ENCODE data around the gene HOXC10. TPM values are rescaled to one million over a fixed set of nuclear protein-coding genes. Genes with fewer than 3 reads are reported as not detected.

HOXC10 gene
- total RNA-seq, 1 experiment from 2014 or later: not detected

DNA sequence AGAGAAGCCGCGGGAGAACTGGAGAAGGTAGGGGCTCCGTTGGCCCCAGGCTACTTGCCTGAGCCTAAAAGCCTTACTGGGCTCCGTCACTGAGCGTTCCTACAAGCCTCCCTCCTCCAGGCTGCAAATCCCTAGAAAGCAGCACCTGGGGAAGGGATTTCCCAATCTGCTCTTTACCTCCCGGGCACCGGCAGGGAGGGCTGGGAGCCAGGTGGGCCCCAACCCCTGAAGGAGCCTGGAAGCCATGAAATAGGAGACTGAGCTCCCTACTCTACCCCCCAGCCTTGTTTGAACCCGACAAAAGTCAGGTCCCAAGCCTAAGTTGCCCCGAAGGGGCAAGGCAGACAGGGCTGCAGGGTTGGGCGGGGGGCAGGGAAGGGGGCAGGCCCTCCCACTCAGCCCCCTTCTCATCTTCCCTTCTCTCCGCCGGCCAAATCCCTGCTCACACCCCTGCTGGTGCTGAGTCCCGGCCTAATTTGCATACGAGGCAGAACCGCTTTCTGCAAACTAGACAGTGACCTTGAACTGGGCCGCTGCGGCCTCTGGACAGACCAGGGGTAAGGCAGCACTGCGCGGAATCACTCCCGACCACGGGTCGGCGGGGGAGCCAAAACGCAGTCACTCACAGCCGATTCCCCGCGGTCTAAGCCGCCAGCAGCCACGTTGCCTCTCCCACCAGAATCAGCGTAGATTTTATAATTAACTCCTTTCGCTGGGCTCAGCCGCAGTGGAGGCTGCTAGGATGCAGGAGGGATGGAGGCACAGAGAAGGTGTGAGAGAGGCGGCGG, 34.0 kb upstream of the HOXC10 start:
- peaks cover 100% of the 10 kb centered on the region for H3K27me3 Mint-ChIP-seq (ENCODE audit: low read depth)
- TF ChIP-seq PRRX2 (CRISPR knock-in tag; IDR thresholded peaks at IDR 0.05): no peak
- TF ChIP-seq ZNF317 (CRISPR knock-in tag; IDR thresholded peaks at IDR 0.05; ENCODE audit: borderline replicate concordance, low read depth): no peak
- no peak for TF ChIP-seq EMX1 (CRISPR knock-in tag; IDR thresholded peaks at IDR 0.05)
- TF ChIP-seq, protein P1, sequence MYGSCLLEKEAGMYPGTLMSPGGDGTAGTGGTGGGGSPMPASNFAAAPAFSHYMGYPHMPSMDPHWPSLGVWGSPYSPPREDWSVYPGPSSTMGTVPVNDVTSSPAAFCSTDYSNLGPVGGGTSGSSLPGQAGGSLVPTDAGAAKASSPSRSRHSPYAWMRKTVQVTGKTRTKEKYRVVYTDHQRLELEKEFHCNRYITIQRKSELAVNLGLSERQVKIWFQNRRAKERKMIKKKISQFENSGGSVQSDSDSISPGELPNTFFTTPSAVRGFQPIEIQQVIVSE (CRISPR knock-in tag; IDR thresholded peaks at IDR 0.05; ENCODE audit: borderline replicate concordance): no peak
- TF ChIP-seq, protein P2, sequence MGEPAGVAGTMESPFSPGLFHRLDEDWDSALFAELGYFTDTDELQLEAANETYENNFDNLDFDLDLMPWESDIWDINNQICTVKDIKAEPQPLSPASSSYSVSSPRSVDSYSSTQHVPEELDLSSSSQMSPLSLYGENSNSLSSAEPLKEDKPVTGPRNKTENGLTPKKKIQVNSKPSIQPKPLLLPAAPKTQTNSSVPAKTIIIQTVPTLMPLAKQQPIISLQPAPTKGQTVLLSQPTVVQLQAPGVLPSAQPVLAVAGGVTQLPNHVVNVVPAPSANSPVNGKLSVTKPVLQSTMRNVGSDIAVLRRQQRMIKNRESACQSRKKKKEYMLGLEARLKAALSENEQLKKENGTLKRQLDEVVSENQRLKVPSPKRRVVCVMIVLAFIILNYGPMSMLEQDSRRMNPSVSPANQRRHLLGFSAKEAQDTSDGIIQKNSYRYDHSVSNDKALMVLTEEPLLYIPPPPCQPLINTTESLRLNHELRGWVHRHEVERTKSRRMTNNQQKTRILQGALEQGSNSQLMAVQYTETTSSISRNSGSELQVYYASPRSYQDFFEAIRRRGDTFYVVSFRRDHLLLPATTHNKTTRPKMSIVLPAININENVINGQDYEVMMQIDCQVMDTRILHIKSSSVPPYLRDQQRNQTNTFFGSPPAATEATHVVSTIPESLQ (CRISPR knock-in tag; IDR thresholded peaks at IDR 0.05): no peak
- TF ChIP-seq, protein P3, sequence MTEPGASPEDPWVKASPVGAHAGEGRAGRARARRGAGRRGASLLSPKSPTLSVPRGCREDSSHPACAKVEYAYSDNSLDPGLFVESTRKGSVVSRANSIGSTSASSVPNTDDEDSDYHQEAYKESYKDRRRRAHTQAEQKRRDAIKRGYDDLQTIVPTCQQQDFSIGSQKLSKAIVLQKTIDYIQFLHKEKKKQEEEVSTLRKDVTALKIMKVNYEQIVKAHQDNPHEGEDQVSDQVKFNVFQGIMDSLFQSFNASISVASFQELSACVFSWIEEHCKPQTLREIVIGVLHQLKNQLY (CRISPR knock-in tag; IDR thresholded peaks at IDR 0.05): no peak
- TF ChIP-seq GABPB1 (CRISPR knock-in tag; IDR thresholded peaks at IDR 0.05): no peak
- TF ChIP-seq RELA (CRISPR knock-in tag; IDR thresholded peaks at IDR 0.05; ENCODE audit: borderline replicate concordance): no peak
- TF ChIP-seq, protein P4, sequence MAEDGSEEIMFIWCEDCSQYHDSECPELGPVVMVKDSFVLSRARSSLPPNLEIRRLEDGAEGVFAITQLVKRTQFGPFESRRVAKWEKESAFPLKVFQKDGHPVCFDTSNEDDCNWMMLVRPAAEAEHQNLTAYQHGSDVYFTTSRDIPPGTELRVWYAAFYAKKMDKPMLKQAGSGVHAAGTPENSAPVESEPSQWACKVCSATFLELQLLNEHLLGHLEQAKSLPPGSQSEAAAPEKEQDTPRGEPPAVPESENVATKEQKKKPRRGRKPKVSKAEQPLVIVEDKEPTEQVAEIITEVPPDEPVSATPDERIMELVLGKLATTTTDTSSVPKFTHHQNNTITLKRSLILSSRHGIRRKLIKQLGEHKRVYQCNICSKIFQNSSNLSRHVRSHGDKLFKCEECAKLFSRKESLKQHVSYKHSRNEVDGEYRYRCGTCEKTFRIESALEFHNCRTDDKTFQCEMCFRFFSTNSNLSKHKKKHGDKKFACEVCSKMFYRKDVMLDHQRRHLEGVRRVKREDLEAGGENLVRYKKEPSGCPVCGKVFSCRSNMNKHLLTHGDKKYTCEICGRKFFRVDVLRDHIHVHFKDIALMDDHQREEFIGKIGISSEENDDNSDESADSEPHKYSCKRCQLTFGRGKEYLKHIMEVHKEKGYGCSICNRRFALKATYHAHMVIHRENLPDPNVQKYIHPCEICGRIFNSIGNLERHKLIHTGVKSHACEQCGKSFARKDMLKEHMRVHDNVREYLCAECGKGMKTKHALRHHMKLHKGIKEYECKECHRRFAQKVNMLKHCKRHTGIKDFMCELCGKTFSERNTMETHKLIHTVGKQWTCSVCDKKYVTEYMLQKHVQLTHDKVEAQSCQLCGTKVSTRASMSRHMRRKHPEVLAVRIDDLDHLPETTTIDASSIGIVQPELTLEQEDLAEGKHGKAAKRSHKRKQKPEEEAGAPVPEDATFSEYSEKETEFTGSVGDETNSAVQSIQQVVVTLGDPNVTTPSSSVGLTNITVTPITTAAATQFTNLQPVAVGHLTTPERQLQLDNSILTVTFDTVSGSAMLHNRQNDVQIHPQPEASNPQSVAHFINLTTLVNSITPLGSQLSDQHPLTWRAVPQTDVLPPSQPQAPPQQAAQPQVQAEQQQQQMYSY (CRISPR knock-in tag; IDR thresholded peaks at IDR 0.05): no peak
- no peak for TF ChIP-seq KAT7 (CRISPR knock-in tag; IDR thresholded peaks at IDR 0.05; ENCODE audit: borderline replicate concordance)
- no peak for TF ChIP-seq ZNF232 (CRISPR knock-in tag; IDR thresholded peaks at IDR 0.05)
- ChIA-PET CTCF (interaction anchor here (0.6 to 4.9 kb wide), 9 partner anchors 11 to 205 kb away, joined by 3 to 26 read pairs (median 10); partner anchors contain the start of genes HOXC10 and HOXC5), POLR2A (interaction anchor here (1.6 kb wide), 1 partner anchor 13 kb away, joined by 4 read pairs; the partner anchor contains the start of gene HOXC13)
- H3K4me1 Mint-ChIP-seq: peaks cover 26% of the 10 kb centered on the region
- DNase-seq (ENCODE audit: low spot score) (no peak), ATAC-seq (no peak)
- H3K36me3 Mint-ChIP-seq: no peaks in the 10 kb centered on the region
- no peak overlapping the region for H3K27ac Mint-ChIP-seq
- H3K4me3 Mint-ChIP-seq: no peak overlapping the region
- H3K9me3 Mint-ChIP-seq: no peaks in the 10 kb centered on the region

DNA sequence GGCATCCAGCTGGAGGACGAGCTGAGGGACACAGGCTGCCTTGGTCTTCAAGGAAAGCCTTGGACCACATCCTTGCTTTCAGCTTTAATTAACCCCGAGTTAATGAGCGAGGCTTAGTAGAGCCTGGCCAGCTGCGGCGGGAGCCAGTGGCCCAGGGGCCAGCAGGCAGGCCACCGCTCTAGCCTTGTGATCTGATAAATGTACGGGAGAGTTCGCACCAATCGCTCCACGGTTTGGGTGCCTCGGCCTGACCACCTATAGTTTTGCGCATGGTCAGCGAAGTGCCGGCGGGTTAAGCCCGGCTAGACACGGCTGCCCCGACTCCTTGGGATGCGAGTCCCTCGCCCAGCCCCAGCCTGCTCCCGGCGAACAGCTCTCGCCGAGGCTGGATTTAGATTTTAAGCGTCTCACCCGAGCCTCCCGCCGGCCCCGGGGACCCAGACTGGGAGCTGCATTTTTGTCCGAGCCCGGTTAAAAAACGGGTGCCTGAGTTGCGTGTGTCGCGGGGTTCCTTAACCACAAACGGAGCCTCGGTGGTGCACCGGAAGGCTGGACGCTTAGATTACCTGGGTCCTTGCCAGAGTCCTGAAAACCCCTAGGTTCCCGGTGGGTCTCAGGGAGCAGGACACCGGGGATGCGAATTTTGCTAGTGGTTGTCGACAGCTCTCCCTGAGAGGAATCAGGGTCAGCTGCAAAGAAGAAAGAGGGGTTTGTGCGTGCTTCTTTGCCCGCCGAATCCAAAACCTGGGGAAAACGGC, 33.2 kb upstream of the HOXC10 start:
- ATAC-seq (no peak), DNase-seq (ENCODE audit: low spot score) (no peak)
- POLR2A ChIA-PET: interaction anchor here (0.6 to 1.6 kb wide), 2 partner anchors 14 to 196 kb away, joined by 3 to 4 read pairs; partner anchors contain the start of gene HOXC13
- Mint-ChIP-seq H3K9me3 (no peaks in the 10 kb centered on the region), H3K4me1 (peaks cover 28% of the 10 kb centered on the region), H3K27me3 (ENCODE audit: low read depth) (peaks cover 100% of the 10 kb centered on the region), H3K36me3 (no peaks in the 10 kb centered on the region), H3K4me3 (no peak overlapping the region), H3K27ac (no peak overlapping the region)
- CTCF ChIA-PET: interaction anchor here (0.6 to 4.9 kb wide), 14 partner anchors 10 to 208 kb away, joined by 3 to 26 read pairs (median 6); partner anchors contain the start of genes HOXC10 and HOXC5
- no peak for TF ChIP-seq GABPB1 (CRISPR knock-in tag; IDR thresholded peaks at IDR 0.05)
- no peak for TF ChIP-seq CREM (CRISPR knock-in tag; IDR thresholded peaks at IDR 0.05)
- TF ChIP-seq NR2C2 (CRISPR knock-in tag; IDR thresholded peaks at IDR 0.05): no peak
- TF ChIP-seq, protein P5, sequence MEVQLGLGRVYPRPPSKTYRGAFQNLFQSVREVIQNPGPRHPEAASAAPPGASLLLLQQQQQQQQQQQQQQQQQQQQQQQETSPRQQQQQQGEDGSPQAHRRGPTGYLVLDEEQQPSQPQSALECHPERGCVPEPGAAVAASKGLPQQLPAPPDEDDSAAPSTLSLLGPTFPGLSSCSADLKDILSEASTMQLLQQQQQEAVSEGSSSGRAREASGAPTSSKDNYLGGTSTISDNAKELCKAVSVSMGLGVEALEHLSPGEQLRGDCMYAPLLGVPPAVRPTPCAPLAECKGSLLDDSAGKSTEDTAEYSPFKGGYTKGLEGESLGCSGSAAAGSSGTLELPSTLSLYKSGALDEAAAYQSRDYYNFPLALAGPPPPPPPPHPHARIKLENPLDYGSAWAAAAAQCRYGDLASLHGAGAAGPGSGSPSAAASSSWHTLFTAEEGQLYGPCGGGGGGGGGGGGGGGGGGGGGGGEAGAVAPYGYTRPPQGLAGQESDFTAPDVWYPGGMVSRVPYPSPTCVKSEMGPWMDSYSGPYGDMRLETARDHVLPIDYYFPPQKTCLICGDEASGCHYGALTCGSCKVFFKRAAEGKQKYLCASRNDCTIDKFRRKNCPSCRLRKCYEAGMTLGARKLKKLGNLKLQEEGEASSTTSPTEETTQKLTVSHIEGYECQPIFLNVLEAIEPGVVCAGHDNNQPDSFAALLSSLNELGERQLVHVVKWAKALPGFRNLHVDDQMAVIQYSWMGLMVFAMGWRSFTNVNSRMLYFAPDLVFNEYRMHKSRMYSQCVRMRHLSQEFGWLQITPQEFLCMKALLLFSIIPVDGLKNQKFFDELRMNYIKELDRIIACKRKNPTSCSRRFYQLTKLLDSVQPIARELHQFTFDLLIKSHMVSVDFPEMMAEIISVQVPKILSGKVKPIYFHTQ (CRISPR knock-in tag; IDR thresholded peaks at IDR 0.05): no peak
- no peak for TF ChIP-seq FOXJ3 (CRISPR knock-in tag; IDR thresholded peaks at IDR 0.05; ENCODE audit: borderline replicate concordance)
- TF ChIP-seq, protein P6, sequence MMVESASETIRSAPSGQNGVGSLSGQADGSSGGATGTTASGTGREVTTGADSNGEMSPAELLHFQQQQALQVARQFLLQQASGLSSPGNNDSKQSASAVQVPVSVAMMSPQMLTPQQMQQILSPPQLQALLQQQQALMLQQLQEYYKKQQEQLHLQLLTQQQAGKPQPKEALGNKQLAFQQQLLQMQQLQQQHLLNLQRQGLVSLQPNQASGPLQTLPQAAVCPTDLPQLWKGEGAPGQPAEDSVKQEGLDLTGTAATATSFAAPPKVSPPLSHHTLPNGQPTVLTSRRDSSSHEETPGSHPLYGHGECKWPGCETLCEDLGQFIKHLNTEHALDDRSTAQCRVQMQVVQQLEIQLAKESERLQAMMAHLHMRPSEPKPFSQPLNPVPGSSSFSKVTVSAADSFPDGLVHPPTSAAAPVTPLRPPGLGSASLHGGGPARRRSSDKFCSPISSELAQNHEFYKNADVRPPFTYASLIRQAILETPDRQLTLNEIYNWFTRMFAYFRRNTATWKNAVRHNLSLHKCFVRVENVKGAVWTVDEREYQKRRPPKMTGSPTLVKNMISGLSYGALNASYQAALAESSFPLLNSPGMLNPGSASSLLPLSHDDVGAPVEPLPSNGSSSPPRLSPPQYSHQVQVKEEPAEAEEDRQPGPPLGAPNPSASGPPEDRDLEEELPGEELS (CRISPR knock-in tag; IDR thresholded peaks at IDR 0.05): no peak
- no peak for TF ChIP-seq ZNF671 (CRISPR knock-in tag; IDR thresholded peaks at IDR 0.05)
- TF ChIP-seq, protein P7, sequence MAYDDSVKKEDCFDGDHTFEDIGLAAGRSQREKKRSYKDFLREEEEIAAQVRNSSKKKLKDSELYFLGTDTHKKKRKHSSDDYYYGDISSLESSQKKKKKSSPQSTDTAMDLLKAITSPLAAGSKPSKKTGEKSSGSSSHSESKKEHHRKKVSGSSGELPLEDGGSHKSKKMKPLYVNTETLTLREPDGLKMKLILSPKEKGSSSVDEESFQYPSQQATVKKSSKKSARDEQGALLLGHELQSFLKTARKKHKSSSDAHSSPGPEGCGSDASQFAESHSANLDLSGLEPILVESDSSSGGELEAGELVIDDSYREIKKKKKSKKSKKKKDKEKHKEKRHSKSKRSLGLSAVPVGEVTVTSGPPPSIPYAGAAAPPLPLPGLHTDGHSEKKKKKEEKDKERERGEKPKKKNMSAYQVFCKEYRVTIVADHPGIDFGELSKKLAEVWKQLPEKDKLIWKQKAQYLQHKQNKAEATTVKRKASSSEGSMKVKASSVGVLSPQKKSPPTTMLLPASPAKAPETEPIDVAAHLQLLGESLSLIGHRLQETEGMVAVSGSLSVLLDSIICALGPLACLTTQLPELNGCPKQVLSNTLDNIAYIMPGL (CRISPR knock-in tag; IDR thresholded peaks at IDR 0.05): no peak
